Activated T-cell treated with anti-CD3 and anti-CD28 coated beads for 48 hours (primary cell): Measurements from ENCODE around the gene CMTM8.

Experiments
- DNase-seq: peaks from one replicate; pipeline ENCODE4 v3.0.0-alpha.2; 2020; ENCODE audit warnings: low read depth

Gene CMTM8

GRCh38 chr3:32280262-32280910 lies 41.9 kb downstream of the CMTM8 start:
- no peak for DNase-seq

GRCh38 chr3:32281570-32282106 lies 43.2 kb downstream of the CMTM8 start:
- no peak for DNase-seq

GRCh38 chr3:32282578-32283154 lies 44.2 kb downstream of the CMTM8 start:
- DNase-seq, result no peak

GRCh38 chr3:32283304-32283703 lies 44.8 kb downstream of the CMTM8 start:
- no peak for DNase-seq

GRCh38 chr3:32284443-32285212 lies 46.1 kb downstream of the CMTM8 start:
- no peak for DNase-seq

GRCh38 chr3:32285891-32286290 lies 47.4 kb downstream of the CMTM8 start:
- no peak for DNase-seq

GRCh38 chr3:32288819-32289218 lies 50.3 kb downstream of the CMTM8 start:
- DNase-seq, result no peak

GRCh38 chr3:32290619-32291018 lies 52.1 kb downstream of the CMTM8 start:
- DNase-seq, result no peak

GRCh38 chr3:32292085-32292796 lies 53.8 kb downstream of the CMTM8 start:
- no peak for DNase-seq

GRCh38 chr3:32293903-32294302 lies 55.4 kb downstream of the CMTM8 start:
- DNase-seq, result no peak

GRCh38 chr3:32296251-32297204 lies 58.0 kb downstream of the CMTM8 start:
- peak; percentile 35 for DNase-seq

GRCh38 chr3:32297366-32297765 lies 58.9 kb downstream of the CMTM8 start:
- DNase-seq, result peak; percentile 46

- DNase-seq, result no peak
These were observed 62.9 kb downstream of the CMTM8 start for GRCh38 chr3:32301426-32301825.

- DNase-seq, result no peak
These were observed 64.3 kb downstream of the CMTM8 start for GRCh38 chr3:32302601-32303398.

- no peak for DNase-seq
These were observed 64.9 kb downstream of the CMTM8 start for GRCh38 chr3:32303399-32303747.

- no peak for DNase-seq
These were observed 65.7 kb downstream of the CMTM8 start for GRCh38 chr3:32303977-32304881.

- no peak for DNase-seq
These were observed 66.9 kb downstream of the CMTM8 start for GRCh38 chr3:32305361-32305876.

- DNase-seq, result no peak
These were observed 67.6 kb downstream of the CMTM8 start for GRCh38 chr3:32306072-32306471.

GRCh38 chr3:32307591-32307990 lies 69.1 kb downstream of the CMTM8 start:
- DNase-seq, result no peak
